Nephron (organoid): Measurements from ENCODE around the gene MAPK8.

Experiments used
- H3K27ac Mint-ChIP-seq, 3 experiments: 2 replicates each; pipeline ENCODE4 v1.8.0; 2020; ENCODE audit warnings: mixed read lengths in 3 of 3, mild to moderate bottlenecking in 2 of 3, moderate library complexity in 1 of 3
- H3K27me3 Mint-ChIP-seq: 2 replicates; pipeline ENCODE4 v1.8.0; 2021; ENCODE audit warnings: low read depth, mild to moderate bottlenecking, moderate library complexity, mixed read lengths
- H3K36me3 Mint-ChIP-seq: 2 replicates; pipeline ENCODE4 v1.8.0; 2020; ENCODE audit warnings: low read depth, mixed read lengths
- H3K4me1 Mint-ChIP-seq: 2 replicates; pipeline ENCODE4 v1.8.0; 2020; ENCODE audit warnings: mixed read lengths
- H3K4me3 Mint-ChIP-seq, 3 experiments: 2 replicates each; pipeline ENCODE4 v1.8.0; 2020; ENCODE audit warnings: mild to moderate bottlenecking in 3 of 3, mixed read lengths in 3 of 3, moderate library complexity in 2 of 3
- H3K9me3 Mint-ChIP-seq: 2 replicates; pipeline ENCODE4 v1.8.0; 2020; ENCODE audit warnings: mixed read lengths
- CTCF ChIP-seq, 3 experiments: fragments of 200-600 bp; sonication (generic); IDR thresholded peaks; one replicate each; pipeline ENCODE4 v1.5.0; 2021; ENCODE audit warnings: antibody characterized with exemption in 3 of 3; ENCODE audit not compliant: unreplicated experiment in 3 of 3

Gene MAPK8

GRCh38 chr10:48292616-48293015, 13.9 kb upstream of the MAPK8 start:
- peaks cover 19% of the 10 kb centered on the region for H3K4me1 Mint-ChIP-seq
- TF ChIP-seq CTCF (IDR thresholded peaks at IDR 0.05; ENCODE audit: unreplicated experiment in 3 of 3) = no peak

GRCh38 chr10:48294431-48294830, 12.0 kb upstream of the MAPK8 start:
- no peak overlapping the region for H3K4me3 Mint-ChIP-seq
- no peak overlapping the region for H3K27ac Mint-ChIP-seq
- TF ChIP-seq CTCF (IDR thresholded peaks at IDR 0.05; ENCODE audit: unreplicated experiment in 3 of 3) = no peak
- H3K4me1 Mint-ChIP-seq = peaks cover 8% of the 10 kb centered on the region
- H3K36me3 Mint-ChIP-seq = no peaks in the 10 kb centered on the region
- H3K27me3 Mint-ChIP-seq = peaks cover 3% of the 10 kb centered on the region
- H3K9me3 Mint-ChIP-seq = peaks cover 2% of the 10 kb centered on the region

More at GRCh38 chr10:48292616-48293015, 13.9 kb upstream of the MAPK8 start:
- Mint-ChIP-seq H3K4me3 (no peak overlapping the region), H3K9me3 (peaks cover 2% of the 10 kb centered on the region), H3K27me3 (peaks cover 4% of the 10 kb centered on the region), H3K36me3 (no peaks in the 10 kb centered on the region), H3K27ac (no peak overlapping the region)

GRCh38 chr10:48296576-48297098, 9.8 kb upstream of the MAPK8 start:
- peaks cover 11% of the 10 kb centered on the region for H3K27me3 Mint-ChIP-seq
- no peaks in the 10 kb centered on the region for H3K36me3 Mint-ChIP-seq
- no peak overlapping the region for H3K27ac Mint-ChIP-seq
- peaks cover 2% of the 10 kb centered on the region for H3K9me3 Mint-ChIP-seq
- no peaks in the 10 kb centered on the region for H3K4me1 Mint-ChIP-seq
- TF ChIP-seq CTCF (IDR thresholded peaks at IDR 0.05; ENCODE audit: unreplicated experiment in 3 of 3) = no peak
- no peak overlapping the region for H3K4me3 Mint-ChIP-seq

- no peak overlapping the region for H3K4me3 Mint-ChIP-seq
- H3K27me3 Mint-ChIP-seq = peaks cover 11% of the 10 kb centered on the region
- no peak overlapping the region for H3K27ac Mint-ChIP-seq
- H3K4me1 Mint-ChIP-seq = no peaks in the 10 kb centered on the region
- H3K36me3 Mint-ChIP-seq = no peaks in the 10 kb centered on the region
- no peak for TF ChIP-seq CTCF (IDR thresholded peaks at IDR 0.05; ENCODE audit: unreplicated experiment in 3 of 3)
- H3K9me3 Mint-ChIP-seq = no peaks in the 10 kb centered on the region
Observed at GRCh38 chr10:48299066-48299465, 7.4 kb upstream of the MAPK8 start.

- Mint-ChIP-seq H3K36me3 (no peaks in the 10 kb centered on the region), H3K27me3 (peaks cover 12% of the 10 kb centered on the region), H3K4me3 (no peak overlapping the region), H3K4me1 (no peaks in the 10 kb centered on the region), H3K27ac (no peak overlapping the region), H3K9me3 (no peaks in the 10 kb centered on the region)
- no peak for TF ChIP-seq CTCF (IDR thresholded peaks at IDR 0.05; ENCODE audit: unreplicated experiment in 3 of 3)
Observed at GRCh38 chr10:48299692-48300091, 6.8 kb upstream of the MAPK8 start.

- H3K27ac Mint-ChIP-seq = no peak overlapping the region
- H3K36me3 Mint-ChIP-seq = no peaks in the 10 kb centered on the region
- H3K4me1 Mint-ChIP-seq = no peaks in the 10 kb centered on the region
- no peak for TF ChIP-seq CTCF (IDR thresholded peaks at IDR 0.05; ENCODE audit: unreplicated experiment in 3 of 3)
- H3K27me3 Mint-ChIP-seq = peaks cover 17% of the 10 kb centered on the region
- H3K9me3 Mint-ChIP-seq = no peaks in the 10 kb centered on the region
- H3K4me3 Mint-ChIP-seq = no peak overlapping the region
Observed at GRCh38 chr10:48300556-48300955, 5.9 kb upstream of the MAPK8 start.
